K562 (cell line): Measurements from ENCODE around the gene CNOT4. TPM values are rescaled to one million over a fixed set of nuclear protein-coding genes. Genes with fewer than 3 reads are reported as not detected.

Source experiments
- ATAC-seq: fragments of 200-7000 bp; cut with Tn5 transposase; 3 replicates; pipeline ENCODE4 v1.9.1; 2020; ENCODE audit warnings: moderate library complexity
- BruUV-seq: library from RNA; stranded (reverse); fragments of 400-500 nt; replicated peaks from 2 replicates; lab custom pipeline; 2021; lab: Mats Ljungman, UMichigan
- CTCF ChIA-PET: fragments of 300-600 bp; formaldehyde crosslinking; extraction: SDS; loops from one replicate; lab custom pipeline; 2021; ENCODE audit warnings: low intra/inter-chr PET ratio; lab: Yijun Ruan, JAX
- POLR2A ChIA-PET: fragments of 300-600, 350-650 bp; sonication (Branson Sonifier 250); formaldehyde crosslinking; extraction: SDS; loops from one replicate; lab custom pipeline; 2021; ENCODE audit warnings: antibody characterized with exemption, inconsistent platforms; lab: Yijun Ruan, JAX
- DNase-seq, 4 experiments: peaks; one replicate each; pipeline versions ENCODE4 v3.0.0 to v3.0.0-alpha.2; 2011 to 2018; ENCODE audit warnings: low spot score in 3 of 4, mixed read lengths in 3 of 4; ENCODE audit errors: extremely low read depth in 1 of 4
- FAIRE-seq: peaks from 2 replicates; lab custom pipeline; 2011; peaks lifted over from hg19 to GRCh38; lab: Jason Lieb, UNC
- H2AFZ ChIP-seq: 2 replicates; pipeline ENCODE4 v1.6.0; 2011; ENCODE audit warnings: low read depth, low read length, control low read depth, inconsistent platforms
- H3K27ac ChIP-seq: fragments of 200-600 bp; 3 replicates; pipeline ENCODE4 v1.8.0; 2011; ENCODE audit warnings: low read depth, mild to moderate bottlenecking, control low read depth, inconsistent platforms, low read length, moderate library complexity, mixed read lengths; ENCODE audit errors: extremely low read depth
- H3K27me3 ChIP-seq, 2 experiments: fragments of 300-600 bp in 1 of 2; 2 replicates in 1 of 2; 3 replicates in 1 of 2; pipeline versions ENCODE4 v1.6.0 to v1.8.0; 2011; ENCODE audit warnings: inconsistent platforms in 2 of 2, low read length in 2 of 2, mild to moderate bottlenecking in 1 of 2, mixed read lengths in 1 of 2, moderate library complexity in 1 of 2; ENCODE audit not compliant: control insufficient read depth in 2 of 2, insufficient read depth in 2 of 2
- H3K36me3 ChIP-seq: fragments of 300-600 bp; 3 replicates; pipeline ENCODE4 v1.8.0; 2011; ENCODE audit warnings: mild to moderate bottlenecking, low read length, inconsistent platforms; ENCODE audit not compliant: control insufficient read depth, insufficient read depth
- H3K4me1 ChIP-seq, 2 experiments: fragments of 200-600 bp in 1 of 2; replicated peaks in 1 of 2; 2 replicates in 1 of 2; 3 replicates in 1 of 2; pipeline versions ENCODE4 v1.5.1 to v1.8.0; 2011; ENCODE audit warnings: inconsistent platforms in 2 of 2, low read length in 2 of 2, mild to moderate bottlenecking in 1 of 2, mixed read lengths in 1 of 2, moderate library complexity in 1 of 2; ENCODE audit not compliant: control insufficient read depth in 2 of 2, insufficient read depth in 2 of 2
- H3K4me2 ChIP-seq: 2 replicates; pipeline ENCODE4 v1.6.1; 2011; ENCODE audit warnings: low read length, control low read depth, inconsistent platforms, mixed read lengths; ENCODE audit not compliant: insufficient read depth
- H3K4me3 ChIP-seq: fragments of 200-600 bp; sonication (generic), shearing (Covaris generic); 2 replicates; pipeline ENCODE4 v1.5.1; 2016; ENCODE audit warnings: control low read depth, inconsistent platforms
- H3K79me2 ChIP-seq: fragments of 200-600 bp; 3 replicates; pipeline ENCODE4 v1.8.0; 2011; ENCODE audit warnings: low read length, inconsistent platforms; ENCODE audit not compliant: control insufficient read depth, insufficient read depth
- H3K9ac ChIP-seq, 2 experiments: 2 replicates each; pipeline versions ENCODE4 v1.6.0 to v1.6.1; 2011; ENCODE audit warnings: low read depth in 2 of 2, low read length in 2 of 2, control low read depth in 1 of 2, inconsistent platforms in 1 of 2, mild to moderate bottlenecking in 1 of 2, mixed read lengths in 1 of 2; ENCODE audit not compliant: insufficient read depth in 1 of 2
- H3K9me1 ChIP-seq: one replicate; pipeline ENCODE4 v1.6.0; 2011; ENCODE audit warnings: inconsistent platforms, mild to moderate bottlenecking, low read length, moderate library complexity; ENCODE audit not compliant: control insufficient read depth, insufficient read depth
- H3K9me3 ChIP-seq: replicated peaks from 2 replicates; pipeline ENCODE4 v1.5.1; 2011; ENCODE audit warnings: low read depth, low read length, inconsistent platforms; ENCODE audit not compliant: control insufficient read depth, insufficient read depth
- H4K20me1 ChIP-seq: replicated peaks from 2 replicates; pipeline ENCODE4 v1.6.1; 2011; ENCODE audit warnings: low read length, inconsistent platforms, mixed read lengths; ENCODE audit not compliant: control insufficient read depth, insufficient read depth
- CTCF ChIP-seq, 3 experiments: IDR thresholded peaks in 2 of 3; conservative IDR thresholded peaks in 1 of 3; 2 replicates each; pipeline ENCODE4 v1.5.1; 2011 to 2012; ENCODE audit warnings: low read length in 3 of 3, mild to moderate bottlenecking in 3 of 3, control low read depth in 2 of 3, improper control_type of control experiment in 1 of 3, inconsistent platforms in 1 of 3, low read depth in 1 of 3, mixed read lengths in 1 of 3, moderate library complexity in 1 of 3; ENCODE audit not compliant: insufficient read depth in 2 of 3
- DDX20 ChIP-seq: fragments of 450-650 bp; IDR thresholded peaks from 2 replicates; pipeline ENCODE4 v1.6.1; 2016; ENCODE audit warnings: missing genetic modification characterization, low read depth, mild to moderate bottlenecking, missing compliant biosample characterization, moderate library complexity
- LCOR ChIP-seq: sonication (generic); formaldehyde crosslinking; IDR thresholded peaks from 2 replicates; pipeline ENCODE4 v1.8.0; 2022; ENCODE audit warnings: mild to moderate bottlenecking, missing genetic modification reagents
- MCM5 ChIP-seq: fragments of 450-650 bp; IDR thresholded peaks from 2 replicates; pipeline ENCODE4 v1.6.1; 2016; ENCODE audit warnings: low read depth
- OTX1 ChIP-seq: fragments of 450-650 bp; formaldehyde crosslinking; IDR thresholded peaks from 2 replicates; pipeline ENCODE4 v1.4.0; 2022; ENCODE audit warnings: mild to moderate bottlenecking
- RNF219 ChIP-seq: fragments of 250-450 bp; sonication (Bioruptor Pico); IDR thresholded peaks from 2 replicates; pipeline ENCODE4 v1.5.0; 2022; ENCODE audit warnings: mild to moderate bottlenecking
- SMAD2 ChIP-seq: fragments of 150-350 bp; IDR thresholded peaks from 2 replicates; pipeline ENCODE4 v1.6.1; 2014; ENCODE audit warnings: low read depth, mild to moderate bottlenecking, low read length
- ZBTB43 ChIP-seq: sonication (generic); formaldehyde crosslinking; IDR thresholded peaks from 2 replicates; pipeline ENCODE4 v1.8.0; 2023; ENCODE audit warnings: mild to moderate bottlenecking, missing genetic modification reagents
- WGBS: fragments of 100-300 bp; shearing (Covaris generic); methylation state at CpG from one replicate; pipeline ENCODE4 v1.1.6; 2016; ENCODE audit warnings: low coverage, mixed read lengths; ENCODE audit not compliant: insufficient coverage; ENCODE audit errors: missing lambda C conversion rate; 5-methylcytosine and 5-hydroxymethylcytosine counted together
- in situ Hi-C: fragments of 300-500 bp; cut with MboI; formaldehyde crosslinking; loops from 4 replicates; pipeline ENCODE4 v1.15.0; 2018; ENCODE audit warnings: inconsistent platforms, mixed read lengths
- intact Hi-C: fragments of 100-400 bp; cut with micrococcal nuclease; formaldehyde crosslinking; loops from 2 replicates; pipeline ENCODE4 v1.14.2; 2022
- polyA plus RNA-seq, 8 experiments: library from polyadenylated mRNA; depleted of rRNA in 4 of 8; stranded (reverse) in 5 of 8; unstranded in 3 of 8; fragments of >200 nt; fragmentation: Nextera tagmentation in 2 of 8; fragmentation: Illumina TruSeq in 1 of 8; extraction: Ambion mirVana in 2 of 8; extraction: Trizol in 1 of 8; gene quantifications; 2 replicates each; pipeline versions ENCODE4 v1.2.1 to v1.2.3, GENCODE V29; 2011 to 2014; ENCODE audit warnings: inconsistent platforms in 1 of 8, missing spikeins in 1 of 8
- total RNA-seq, 7 experiments: library from RNA; depleted of rRNA in 6 of 7; stranded (reverse); fragments of >200 nt in 6 of 7; fragmentation: Illumina TruSeq in 2 of 7; extraction: Trizol in 2 of 7; gene quantifications; 2 replicates each; pipeline versions ENCODE4 v1.2.1 to v1.2.3, GENCODE V29; 2011 to 2021; ENCODE audit warnings: low replicate concordance in 1 of 7

CNOT4 gene
- total and polyA plus RNA-seq, 9 of the 15 experiments (the other 6 are each of a cell fraction or from before 2014, with no cell fraction given) = 8.6 to 24.1 (median 15.4) TPM

DNA sequence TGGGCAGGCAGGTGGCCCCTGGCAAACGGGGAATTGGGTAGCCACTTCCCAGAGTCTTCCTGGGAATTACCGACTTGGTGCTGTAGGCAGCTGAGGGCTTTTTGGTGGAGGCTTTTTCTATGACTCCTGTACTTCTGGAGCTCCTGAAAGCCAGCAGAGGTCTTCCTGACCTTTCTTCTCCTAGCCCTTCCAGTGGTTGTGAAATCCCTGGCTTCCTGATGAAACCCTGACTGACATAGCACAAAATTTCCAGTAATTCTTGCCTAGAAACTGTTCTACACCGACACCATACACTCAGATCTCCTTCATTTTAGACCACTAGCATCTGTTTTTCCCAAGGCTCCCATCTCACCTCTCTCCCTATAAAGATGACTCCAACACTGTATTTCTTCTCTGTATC is 156.1 kb downstream of the CNOT4 start:
- CTCF ChIA-PET = no interaction called here
- Histone ChIP-seq H3K36me3 (no peaks in the 10 kb centered on the region), H4K20me1 (no peaks in the 10 kb centered on the region), H3K27me3 (peaks cover 36 to 38% of the 10 kb centered on the region in 2 experiments), H2AFZ (no peak overlapping the region), H3K27ac (no peak overlapping the region), H3K9me1 (no peaks in the 10 kb centered on the region), H3K4me2 (no peak overlapping the region), H3K9ac (no peak overlapping the region), H3K4me1 (no peaks in the 10 kb centered on the region), H3K79me2 (no peaks in the 10 kb centered on the region), H3K9me3 (no peaks in the 10 kb centered on the region), H3K4me3 (no peak overlapping the region)
- BruUV-seq = no TSS peak
- intact Hi-C loops (no loop called here), in situ Hi-C loops (no loop called here)
- TF ChIP-seq DDX20 (tag) (no peak), MCM5 (no peak), OTX1 (CRISPR knock-in tag) (no peak)
- POLR2A ChIA-PET = interaction anchor here (2.4 kb wide), 1 partner anchor 8 kb away, joined by 7 read pairs; no protein-coding TSS in a partner anchor
- FAIRE-seq (no peak), DNase-seq (no peak), ATAC-seq (no peak)
- WGBS = 0% methylated on average over 3 of the region's 3 CpGs

DNA sequence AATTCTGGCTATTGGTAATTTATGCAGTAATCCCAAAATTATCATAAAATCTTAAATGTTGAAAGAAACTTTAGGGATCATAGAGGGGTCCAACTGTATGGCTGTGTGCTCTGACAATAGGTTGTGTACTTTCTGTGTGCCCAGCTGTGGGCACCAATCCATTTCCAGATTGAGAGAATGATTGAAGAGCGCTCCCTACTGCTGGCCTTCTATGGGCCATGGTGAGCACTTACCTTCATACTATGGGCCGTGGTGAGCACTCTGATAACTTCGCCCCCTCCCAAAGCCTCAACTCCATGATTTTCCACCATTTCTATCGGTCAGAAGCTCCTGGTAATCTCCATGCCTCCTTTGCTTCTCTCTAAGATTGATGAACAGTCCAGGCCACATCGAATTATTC is 157.6 kb downstream of the CNOT4 start:
- CTCF ChIA-PET = interaction anchor here (0.7 to 1.3 kb wide), 2 partner anchors 71 to 124 kb away, joined by 3 read pairs; no protein-coding TSS in a partner anchor
- ATAC-seq = peak; percentile 75
- 2% methylated on average over 5 of the region's 5 CpGs for WGBS
- peak; percentile 24 to 44 (median 34); a peak in 3 of 6 replicates for TF ChIP-seq CTCF (IDR thresholded peaks at IDR 0.05 in 2 of 3, conservative IDR thresholded peaks at IDR 0.05 in 1 of 3; ENCODE audit: insufficient read depth in 2 of 3, low read depth in 1 of 3, low read length in 3 of 3)
- TF ChIP-seq SMAD2 = no peak
- no peak for TF ChIP-seq LCOR (CRISPR knock-in tag)
- TF ChIP-seq RNF219 (CRISPR knock-in tag) = no peak
- no peak for TF ChIP-seq ZBTB43

More for the DNA sequence above, 157.6 kb downstream of the CNOT4 start:
- H3K9me3 ChIP-seq = no peaks in the 10 kb centered on the region
- H4K20me1 ChIP-seq = no peaks in the 10 kb centered on the region
- no TSS peak for BruUV-seq
- H3K36me3 ChIP-seq = no peaks in the 10 kb centered on the region
- DNase-seq (no peak), FAIRE-seq (no peak)
- peaks cover 41 to 44% of the 10 kb centered on the region in 2 experiments for H3K27me3 ChIP-seq
- H3K4me3 ChIP-seq = no peak overlapping the region
- no peak overlapping the region for H3K27ac ChIP-seq
- intact Hi-C loops = no loop called here
- no peaks in the 10 kb centered on the region for H3K79me2 ChIP-seq
- H2AFZ ChIP-seq = no peak overlapping the region
- H3K4me1 ChIP-seq = no peaks in the 10 kb centered on the region
- in situ Hi-C loops = no loop called here
- no peak overlapping the region for H3K4me2 ChIP-seq
- no peak overlapping the region for H3K9ac ChIP-seq
- POLR2A ChIA-PET = no interaction called here
- no peaks in the 10 kb centered on the region for H3K9me1 ChIP-seq
